ENCODE data around the gene TRIM56.
A peak's percentile ranks its signal among the peaks of the same experiment; 100 is the strongest.

GRCh38 chr7:101077303-101078086 lies 7.8 kb upstream of the TRIM56 start:
- TF ChIP-seq CTCF (IDR thresholded peaks at IDR 0.05; ENCODE audit: low read length) (peak; percentile 96), EZH2 (optimal IDR thresholded peaks at IDR 0.05; ENCODE audit: low read depth, low read length) (no peak), EZH2phosphoT487 (IDR thresholded peaks at IDR 0.05; ENCODE audit: low read length) (no peak)
